22Rv1 (cell line): ENCODE data around the gene ANXA11.

Experiments used
- H3K27ac ChIP-seq: fragments of 450-650 bp; 2 replicates; pipeline ENCODE4 v1.5.1; 2017
- CTCF ChIP-seq: fragments of 450-650 bp; IDR thresholded peaks from 2 replicates; pipeline ENCODE4 v1.5.1; 2017; ENCODE audit warnings: mild to moderate bottlenecking
- ZFX ChIP-seq: fragments of 450-650 bp; IDR thresholded peaks from 2 replicates; pipeline ENCODE4 v1.6.1; 2017; ENCODE audit warnings: antibody characterized with exemption, borderline replicate concordance

Gene ANXA11

GRCh38 chr10:80159166-80159873 lies 46.0 kb downstream of the ANXA11 start:
- no peak for TF ChIP-seq ZFX
- TF ChIP-seq CTCF, result no peak
- H3K27ac ChIP-seq, result no peak overlapping the region

DNA sequence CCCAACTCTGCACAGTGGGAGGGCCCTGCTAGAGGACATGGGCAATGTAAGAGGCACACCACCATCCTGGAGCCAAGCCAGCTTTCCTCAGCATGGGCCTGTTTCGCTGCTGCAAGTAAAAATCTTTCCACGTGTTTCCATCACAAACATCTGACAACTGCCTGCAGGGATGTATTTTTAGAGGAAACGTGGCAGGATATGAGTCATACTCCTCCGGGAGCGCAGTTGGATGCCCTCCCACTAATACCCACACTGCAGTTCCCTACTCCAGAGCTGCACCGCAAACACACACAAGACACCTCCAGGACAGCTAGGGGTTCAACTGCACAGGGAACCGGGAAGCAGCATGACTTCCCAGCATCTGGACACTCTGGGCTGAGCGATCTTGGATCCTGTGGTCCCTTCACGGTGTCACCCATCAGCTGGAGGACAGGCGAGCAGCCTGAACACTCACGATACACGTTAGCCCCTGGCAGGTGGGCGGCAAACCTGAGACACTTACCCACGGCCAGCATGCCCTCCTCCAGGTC lies 46.7 kb downstream of the ANXA11 start:
- TF ChIP-seq CTCF, result no peak
- TF ChIP-seq ZFX, result no peak
- H3K27ac ChIP-seq, result no peak overlapping the region

DNA sequence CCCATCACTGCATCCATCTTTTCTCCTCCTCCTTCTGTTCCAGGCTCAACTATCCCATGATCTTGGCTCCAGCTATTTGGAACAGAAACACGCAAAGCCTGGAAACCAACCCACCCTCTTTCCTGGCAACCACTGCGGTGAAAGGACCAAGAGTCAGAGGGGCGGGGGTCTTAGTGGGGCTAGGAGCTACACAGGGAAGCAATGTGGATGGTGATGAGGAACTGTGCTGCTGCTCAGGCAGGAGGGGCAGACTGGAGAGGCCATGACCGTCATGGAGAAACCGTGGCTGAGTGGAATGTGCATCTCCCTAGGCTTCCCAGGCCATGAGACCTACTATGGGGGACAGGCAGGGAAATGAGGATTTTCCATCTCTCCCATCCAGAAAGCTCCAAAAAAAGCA lies 47.2 kb downstream of the ANXA11 start:
- no peak overlapping the region for H3K27ac ChIP-seq
- no peak for TF ChIP-seq CTCF
- TF ChIP-seq ZFX, result no peak

DNA sequence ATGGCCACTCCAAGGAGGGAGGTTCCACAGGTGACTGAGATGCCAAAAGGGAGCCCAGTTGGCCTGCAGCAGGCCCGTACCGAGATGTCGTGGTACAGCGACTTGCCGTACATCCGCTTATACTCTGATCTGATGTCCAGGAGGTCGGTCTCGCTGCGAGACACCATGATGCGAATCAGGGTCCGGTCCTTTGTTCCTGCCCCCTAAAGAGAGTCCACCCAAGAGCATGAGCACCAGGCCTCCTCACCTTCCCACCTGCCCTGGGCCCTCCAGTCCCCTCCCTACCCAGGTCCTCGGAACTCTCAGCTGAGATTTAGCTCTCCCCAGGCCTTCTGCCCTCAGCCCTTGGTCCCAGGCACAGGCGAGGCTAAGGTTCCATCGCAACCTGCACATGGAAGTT lies 47.8 kb downstream of the ANXA11 start:
- no peak overlapping the region for H3K27ac ChIP-seq
- no peak for TF ChIP-seq CTCF
- no peak for TF ChIP-seq ZFX

DNA sequence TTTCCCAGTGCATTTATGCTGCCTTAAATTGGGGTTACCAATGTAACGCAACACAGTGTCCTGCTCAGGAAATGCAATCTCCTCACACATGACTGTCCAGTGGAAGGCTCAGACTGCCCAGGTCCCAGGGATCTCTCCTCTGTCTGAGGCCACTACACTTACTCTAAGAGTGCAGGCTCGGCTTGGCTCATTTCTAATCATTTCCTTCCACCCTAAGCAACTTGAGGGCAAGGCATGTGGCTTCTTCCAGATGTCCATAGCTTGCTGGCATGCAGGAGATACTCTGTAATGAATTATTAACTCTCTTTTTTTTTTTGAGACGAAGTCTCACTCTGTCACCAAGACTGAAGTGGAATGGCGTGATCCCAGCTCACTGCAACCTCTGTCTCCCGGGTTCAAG lies 49.1 kb downstream of the ANXA11 start:
- TF ChIP-seq ZFX, result no peak
- TF ChIP-seq CTCF, result no peak
- H3K27ac ChIP-seq, result no peak overlapping the region

GRCh38 chr10:80155696-80156215 lies 49.6 kb downstream of the ANXA11 start:
- TF ChIP-seq CTCF, result no peak
- TF ChIP-seq ZFX, result no peak
- no peak overlapping the region for H3K27ac ChIP-seq

DNA sequence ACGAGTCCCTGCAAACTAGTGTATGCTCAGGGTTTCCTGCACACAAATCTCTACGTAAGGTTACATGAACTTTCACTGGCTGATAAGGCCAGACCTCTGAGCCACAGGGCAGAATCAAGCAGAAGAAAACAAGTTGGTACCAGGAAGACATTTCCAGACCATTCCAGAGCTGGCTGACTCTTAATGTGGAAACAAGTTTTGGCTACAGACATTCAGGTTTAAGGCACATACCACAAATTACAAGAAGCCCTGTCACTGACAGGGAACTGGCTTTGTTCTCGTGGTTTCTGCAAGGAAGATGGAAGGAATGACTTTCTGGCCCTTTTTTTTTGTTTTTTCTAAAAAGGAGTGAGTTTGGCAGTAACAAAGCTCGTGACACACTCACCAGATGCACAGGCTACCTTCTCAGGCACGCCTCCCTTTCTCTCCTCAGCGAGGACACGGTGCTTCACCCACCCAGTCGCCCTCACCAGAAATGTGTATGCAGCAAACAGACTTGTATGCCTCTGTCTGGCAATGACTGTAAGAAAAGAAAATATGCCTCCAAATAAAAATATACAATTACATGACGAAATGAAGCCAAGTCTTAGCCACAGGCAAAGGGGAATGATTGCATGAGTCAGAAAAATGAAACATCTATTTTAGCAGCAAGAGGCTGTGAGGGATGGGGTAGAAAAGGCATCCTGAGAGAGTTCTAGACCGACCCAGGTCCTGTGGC lies 50.2 kb downstream of the ANXA11 start:
- TF ChIP-seq CTCF (no peak), ZFX (no peak)
- H3K27ac ChIP-seq, result no peak overlapping the region
